MM.1S (cell line): ENCODE results near the gene AURKB.

ENCODE experiments used
- CTCF ChIP-seq: fragments of 300-600 bp; sonication (generic); IDR thresholded peaks from 2 replicates; pipeline ENCODE4 v1.5.1; 2016; ENCODE audit warnings: antibody characterized with exemption, low read length, mixed read lengths
- EZH2 ChIP-seq: fragments of 300-600 bp; sonication (generic); optimal IDR thresholded peaks from 2 replicates; pipeline ENCODE3; 2017; ENCODE audit warnings: low read depth, mild to moderate bottlenecking, antibody characterized with exemption, low read length, mixed read lengths

- TF ChIP-seq EZH2 (no peak), CTCF (no peak)
These were observed 34.4 kb upstream of the AURKB start for GRCh38 chr17:8244768-8245167.
